Mesodermal cell (in vitro differentiated cells): ENCODE results near the gene AFTPH.

Experiments used
- H3K27ac ChIP-seq: 2 replicates; pipeline ENCODE4 v1.7.0; 2013; ENCODE audit warnings: mild to moderate bottlenecking, low read depth, low read length, moderate library complexity; ENCODE audit not compliant: severe bottlenecking
- H3K36me3 ChIP-seq: 2 replicates; pipeline ENCODE4 v1.7.1; 2013; ENCODE audit warnings: mild to moderate bottlenecking, low read length, moderate library complexity; ENCODE audit not compliant: control insufficient read depth, insufficient read depth
- H3K4me1 ChIP-seq: one replicate; pipeline ENCODE4 v1.7.1; 2013; ENCODE audit warnings: mild to moderate bottlenecking, low read length; ENCODE audit not compliant: insufficient read depth, control insufficient read depth, poor library complexity, severe bottlenecking
- H3K4me3 ChIP-seq: 2 replicates; pipeline ENCODE4 v1.7.0; 2013; ENCODE audit warnings: low read length, control low read depth, mild to moderate bottlenecking; ENCODE audit not compliant: insufficient read depth, poor library complexity, severe bottlenecking; ENCODE audit errors: extremely low read depth
- H3K9me3 ChIP-seq: 2 replicates; pipeline ENCODE4 v1.7.1; 2013; ENCODE audit warnings: mild to moderate bottlenecking, low read length, moderate library complexity; ENCODE audit not compliant: control insufficient read depth
- WGBS, 2 experiments: methylation state at CpG; one replicate each; pipeline ENCODE4 v1.1.5; 2013; ENCODE audit warnings: missing lambda C conversion rate in 2 of 2; ENCODE audit not compliant: insufficient coverage in 2 of 2; 5-methylcytosine and 5-hydroxymethylcytosine counted together

Gene AFTPH

DNA sequence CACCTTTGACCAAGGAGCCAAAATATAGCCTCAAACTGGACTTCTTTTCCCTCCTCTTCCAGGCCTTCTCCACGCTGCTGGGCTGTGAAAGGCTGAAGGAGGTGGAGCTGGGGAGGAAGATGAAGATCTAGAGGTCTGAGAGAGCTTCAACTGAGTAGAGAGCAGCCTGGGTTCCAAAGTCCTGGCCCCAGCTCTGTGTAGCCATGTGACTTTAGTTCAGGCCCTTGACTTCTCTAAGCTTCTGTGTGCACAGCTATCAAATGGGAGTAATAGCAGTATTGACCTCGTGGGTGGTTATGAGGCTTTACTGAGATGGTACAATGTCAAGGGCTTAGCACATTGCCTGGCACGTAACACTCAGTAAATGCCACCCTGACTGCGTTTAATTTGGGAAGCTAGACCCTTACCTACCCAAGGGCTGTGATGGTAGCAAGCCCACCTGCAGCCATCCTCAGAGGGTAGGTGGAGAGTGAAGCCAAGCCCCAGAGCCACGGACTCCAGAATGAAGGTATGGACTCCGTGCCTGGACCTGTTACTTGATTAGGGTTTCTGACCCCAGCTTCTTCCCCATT is 91.2 kb downstream of the AFTPH start:
- H3K27ac ChIP-seq = no peak overlapping the region
- peaks cover 11% of the 10 kb centered on the region for H3K4me1 ChIP-seq
- H3K36me3 ChIP-seq = no peaks in the 10 kb centered on the region
- H3K9me3 ChIP-seq = no peaks in the 10 kb centered on the region
- 97 to 100% methylated on average over 4 to 5 of the region's 6 CpGs for WGBS, 2 experiments
- H3K4me3 ChIP-seq = no peak overlapping the region

DNA sequence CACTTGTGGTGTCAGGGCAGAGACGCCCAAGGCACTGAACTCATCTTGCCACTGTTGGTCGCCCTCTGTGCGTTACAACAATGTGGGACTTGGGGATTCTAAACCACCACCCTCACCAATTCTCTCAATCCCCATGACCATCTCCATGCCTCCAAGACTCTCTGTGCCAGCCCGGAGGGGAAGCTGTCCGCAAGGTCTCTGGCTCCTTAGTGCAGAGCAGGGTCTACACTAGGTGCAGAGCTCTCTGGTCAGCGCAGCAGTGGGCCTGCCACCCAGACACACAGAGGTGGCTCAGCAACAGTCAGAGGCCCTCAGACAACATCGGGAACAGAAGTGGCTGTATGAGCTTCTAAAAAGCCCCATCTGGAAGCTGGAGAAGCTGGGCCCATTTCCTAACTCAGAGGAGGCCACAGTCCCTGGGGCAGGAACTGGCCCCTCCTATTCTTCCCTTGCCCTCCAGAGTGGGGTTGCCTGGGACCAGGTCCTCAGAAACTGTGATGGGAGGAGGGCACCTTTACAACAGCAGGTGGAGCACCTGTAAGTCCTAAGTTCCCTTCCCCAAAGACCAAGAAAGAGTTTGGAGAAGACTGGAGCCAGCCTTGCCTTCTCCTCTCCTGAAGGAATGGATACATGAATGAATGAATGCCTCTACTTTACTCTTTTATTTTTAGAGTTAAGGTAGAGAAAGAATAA is 91.9 kb downstream of the AFTPH start:
- H3K4me3 ChIP-seq = no peak overlapping the region
- H3K4me1 ChIP-seq = peaks cover 11% of the 10 kb centered on the region
- 88 to 97% methylated on average over 6 to 7 of the region's 7 CpGs for WGBS, 2 experiments
- no peaks in the 10 kb centered on the region for H3K36me3 ChIP-seq
- no peak overlapping the region for H3K27ac ChIP-seq
- H3K9me3 ChIP-seq = no peaks in the 10 kb centered on the region

DNA sequence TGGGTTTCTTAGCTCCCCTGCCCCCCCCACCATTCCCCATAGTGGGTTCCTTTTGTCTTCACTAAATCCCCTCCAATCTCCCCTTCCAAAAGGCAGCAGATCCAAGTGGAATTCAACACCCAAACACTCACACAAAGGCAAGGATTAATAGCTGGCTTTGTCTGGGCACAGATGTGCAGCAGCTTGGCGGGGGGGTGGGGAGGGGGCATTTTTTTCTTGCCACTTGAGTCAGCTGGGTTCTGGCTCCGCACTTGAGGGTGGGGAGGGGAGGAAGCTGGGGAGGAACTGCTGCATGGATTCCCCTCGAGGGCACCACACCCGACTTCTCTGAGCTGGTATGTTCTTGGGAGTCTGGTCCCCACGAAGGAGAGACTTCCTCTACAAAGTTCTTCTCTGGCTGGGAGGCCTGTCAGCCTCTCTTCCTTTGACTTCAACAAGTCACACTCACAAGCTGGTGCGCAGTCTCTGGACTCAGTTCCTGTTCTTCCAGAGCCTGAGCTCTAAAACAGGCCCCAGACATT is 93.6 kb downstream of the AFTPH start:
- Histone ChIP-seq H3K9me3 (no peaks in the 10 kb centered on the region), H3K36me3 (no peaks in the 10 kb centered on the region), H3K4me3 (no peak overlapping the region), H3K27ac (no peak overlapping the region), H3K4me1 (peaks cover 14% of the 10 kb centered on the region)
- WGBS, 2 experiments = 60% methylated on average over 2 of the region's 6 CpGs; no CpG with 5 or more reads in 1 of the 2 experiments

DNA sequence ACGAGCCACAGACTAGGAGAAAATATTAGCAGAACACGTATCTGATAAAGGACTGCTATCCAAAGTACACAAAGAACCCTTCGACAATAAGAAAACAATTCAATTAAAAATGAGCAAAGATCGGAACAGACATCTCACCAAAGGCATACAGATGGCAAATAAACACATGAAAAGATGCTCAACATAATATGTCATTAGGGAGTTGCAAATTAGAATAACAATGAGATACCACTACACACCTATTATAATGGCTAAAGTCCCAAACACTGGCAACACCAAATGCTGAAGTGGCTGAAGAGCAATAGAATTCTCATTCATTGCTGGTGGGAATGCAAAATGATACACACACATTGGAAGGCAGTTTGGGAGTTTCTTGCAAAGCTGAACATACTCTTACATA is 96.5 kb downstream of the AFTPH start:
- 50 to 90% methylated on average over 2 of the region's 4 CpGs for WGBS, 2 experiments
- Histone ChIP-seq H3K4me1 (peaks cover 23% of the 10 kb centered on the region), H3K4me3 (no peak overlapping the region), H3K36me3 (no peaks in the 10 kb centered on the region), H3K9me3 (no peaks in the 10 kb centered on the region), H3K27ac (no peak overlapping the region)

DNA sequence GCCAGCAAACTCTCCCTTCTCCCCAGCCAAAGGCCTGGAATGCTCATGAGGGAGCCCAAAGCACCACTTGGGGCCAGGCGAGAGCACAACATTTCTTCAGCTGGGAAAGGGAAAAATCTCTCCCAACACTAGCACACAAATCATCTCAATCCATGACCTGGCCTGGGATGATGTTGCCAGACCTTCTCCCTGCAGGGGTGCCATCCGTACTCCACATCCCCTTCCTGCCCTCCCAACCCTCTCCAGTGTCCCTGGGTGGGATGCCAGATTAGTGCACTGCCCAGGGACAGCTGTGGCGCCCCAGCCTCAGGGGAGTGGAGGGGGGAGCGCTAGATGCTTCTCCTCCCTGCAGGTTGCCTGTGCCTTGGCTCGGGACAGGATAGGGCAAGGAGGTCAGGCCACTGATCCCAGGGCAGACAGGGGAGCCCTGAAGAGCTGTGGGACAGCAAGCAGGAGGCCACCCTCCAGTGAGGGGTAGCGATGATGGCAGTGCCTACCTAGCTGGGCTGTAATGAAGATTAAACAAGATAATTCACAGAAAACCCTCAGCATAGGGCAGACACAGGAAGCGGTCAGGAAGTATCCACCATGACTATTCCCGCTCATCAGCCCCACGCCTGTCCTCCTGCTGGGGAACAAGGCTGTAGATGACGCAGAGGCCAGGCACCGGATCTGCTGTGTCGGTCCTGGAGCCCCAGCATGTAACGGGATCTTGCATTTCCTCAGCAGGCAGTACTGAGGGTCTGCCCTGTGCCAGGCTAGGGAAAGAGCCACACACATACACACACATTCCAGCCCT is 98.5 kb downstream of the AFTPH start:
- 72 to 78% methylated on average over 9 to 12 of the region's 13 CpGs for WGBS, 2 experiments
- Histone ChIP-seq H3K9me3 (no peaks in the 10 kb centered on the region), H3K36me3 (no peaks in the 10 kb centered on the region), H3K27ac (no peak overlapping the region), H3K4me3 (no peak overlapping the region), H3K4me1 (peaks cover 15% of the 10 kb centered on the region)

DNA sequence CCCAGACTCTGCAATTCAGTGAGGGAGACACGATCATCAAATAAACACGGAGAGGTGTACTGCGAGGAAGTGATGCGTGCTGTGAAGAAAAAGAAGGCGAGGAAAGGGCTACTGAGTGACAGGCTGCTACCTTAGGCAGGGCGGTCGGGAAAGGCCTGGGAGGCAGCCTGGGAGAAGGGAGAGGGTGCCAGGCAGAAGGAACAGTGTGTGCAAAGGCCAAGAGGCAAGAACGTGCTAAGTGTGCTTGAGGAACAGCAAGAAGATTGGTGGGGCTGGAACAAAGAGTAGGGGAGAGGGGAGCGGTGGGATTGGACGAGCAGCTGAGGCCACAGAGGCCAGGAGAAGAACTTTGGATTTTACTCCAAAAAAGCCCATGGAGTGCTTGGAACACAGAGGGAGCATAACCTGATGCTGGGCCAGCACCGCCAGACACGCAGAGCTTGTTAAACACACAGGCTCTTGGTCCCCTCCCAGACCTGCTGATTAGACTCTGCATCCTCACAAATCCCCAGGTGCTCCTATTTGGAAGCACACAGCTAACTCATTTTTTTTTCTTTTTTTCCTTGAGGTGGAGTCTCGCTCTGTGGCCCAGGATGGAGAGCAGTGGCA is 99.2 kb downstream of the AFTPH start:
- Histone ChIP-seq H3K4me3 (no peak overlapping the region), H3K4me1 (peaks cover 12% of the 10 kb centered on the region), H3K36me3 (no peaks in the 10 kb centered on the region), H3K27ac (no peak overlapping the region), H3K9me3 (no peaks in the 10 kb centered on the region)
- 88 to 93% methylated on average over 13 of the region's 13 CpGs for WGBS, 2 experiments

DNA sequence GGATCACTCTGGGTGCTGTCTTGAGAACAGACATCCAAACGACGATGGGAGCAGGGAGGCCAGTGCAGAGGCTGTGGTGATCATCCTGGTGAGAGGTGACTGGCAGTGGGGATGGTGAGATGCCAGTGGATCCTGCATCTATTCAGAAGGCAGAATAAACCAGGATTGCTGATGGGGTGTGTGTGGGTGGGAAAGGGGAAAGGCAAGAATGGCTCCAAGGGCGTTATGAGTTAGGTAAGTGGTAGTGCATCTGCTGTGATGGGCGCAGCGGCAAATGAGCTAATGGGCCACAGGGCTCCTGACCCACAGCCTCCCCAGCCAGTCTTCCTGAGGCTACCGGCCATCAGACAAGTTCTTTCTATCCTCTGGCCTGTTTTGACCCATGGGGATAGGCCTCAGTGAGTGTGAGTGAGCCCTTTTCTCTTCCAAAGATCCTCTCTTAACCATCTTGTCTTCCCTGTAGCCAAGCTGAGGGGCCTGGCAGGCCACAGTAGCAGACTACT is 100.0 kb downstream of the AFTPH start:
- 94 to 99% methylated on average over 5 to 6 of the region's 6 CpGs for WGBS, 2 experiments
- Histone ChIP-seq H3K27ac (no peak overlapping the region), H3K4me3 (no peak overlapping the region), H3K9me3 (no peaks in the 10 kb centered on the region), H3K4me1 (peaks cover 12% of the 10 kb centered on the region), H3K36me3 (no peaks in the 10 kb centered on the region)

DNA sequence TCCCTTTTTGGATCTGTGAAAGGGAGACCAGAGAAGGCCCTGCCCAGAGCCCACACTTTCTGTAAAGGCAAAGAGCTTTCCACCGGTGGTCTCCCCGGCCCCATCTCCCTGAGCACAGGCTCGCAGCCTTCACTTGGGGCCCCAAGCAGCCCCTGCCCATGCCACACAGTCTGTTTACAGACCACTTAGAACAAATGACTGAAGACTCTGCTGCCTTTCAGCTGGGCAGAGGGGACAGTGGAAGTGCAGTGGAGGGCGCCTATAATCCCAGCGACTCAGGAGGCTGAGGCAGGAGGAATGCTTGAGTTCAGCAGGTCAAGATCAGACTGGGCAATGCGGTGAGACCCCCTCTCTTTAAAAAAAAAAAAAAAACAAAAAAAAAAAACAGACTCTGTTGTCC is 100.7 kb downstream of the AFTPH start:
- peaks cover 12% of the 10 kb centered on the region for H3K4me1 ChIP-seq
- no peak overlapping the region for H3K4me3 ChIP-seq
- H3K36me3 ChIP-seq = no peaks in the 10 kb centered on the region
- 97 to 98% methylated on average over 5 to 6 of the region's 6 CpGs for WGBS, 2 experiments
- no peaks in the 10 kb centered on the region for H3K9me3 ChIP-seq
- no peak overlapping the region for H3K27ac ChIP-seq

DNA sequence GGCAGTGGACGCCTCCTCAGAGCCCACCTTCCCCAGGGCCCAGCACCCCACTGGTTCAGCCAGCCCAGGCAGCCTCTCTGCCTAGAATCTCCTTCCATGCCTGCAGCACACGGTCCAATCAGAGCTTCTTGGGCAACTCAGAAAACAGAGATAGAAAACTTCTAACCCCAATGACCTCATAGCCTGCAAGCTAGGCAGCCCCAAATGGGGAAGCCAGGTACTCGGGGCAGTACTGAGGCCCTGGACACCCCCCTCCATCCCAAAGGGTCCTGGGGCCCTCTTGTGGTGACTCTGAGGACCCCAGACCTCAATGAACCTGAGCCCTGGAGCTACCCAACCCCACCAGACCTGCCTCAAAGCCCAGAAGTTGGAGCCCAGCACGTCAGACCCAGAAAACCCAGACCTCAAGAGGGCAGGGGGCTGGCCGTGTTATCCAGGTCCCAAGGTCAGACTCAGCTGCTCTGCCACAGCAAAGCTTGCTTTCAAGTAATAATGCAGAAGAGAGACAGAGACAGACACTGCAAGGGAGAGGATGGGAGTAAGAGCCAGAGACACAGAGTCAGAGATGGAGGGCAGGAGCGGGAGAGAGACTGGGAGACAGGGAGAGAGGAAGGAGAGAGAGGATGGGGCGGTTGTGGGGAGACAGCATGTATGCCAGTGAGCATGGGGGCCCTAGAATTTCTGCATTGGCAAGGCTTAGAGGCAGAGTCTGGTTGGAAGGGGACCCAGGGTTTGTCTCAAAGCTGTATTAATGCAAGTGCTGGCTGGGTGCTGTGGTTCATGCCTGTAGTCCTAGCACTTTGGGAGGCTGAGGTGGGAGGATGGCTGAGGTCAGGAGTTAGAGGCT is 101.4 kb downstream of the AFTPH start:
- 86 to 91% methylated on average over 5 of the region's 7 CpGs for WGBS, 2 experiments

More for the DNA sequence above, 101.4 kb downstream of the AFTPH start:
- H3K4me1 ChIP-seq = peaks cover 12% of the 10 kb centered on the region
- H3K27ac ChIP-seq = no peak overlapping the region
- no peak overlapping the region for H3K4me3 ChIP-seq
- no peaks in the 10 kb centered on the region for H3K36me3 ChIP-seq
- H3K9me3 ChIP-seq = no peaks in the 10 kb centered on the region
